HepG2 (cell line): ENCODE results near the gene KCTD18. TPM values are rescaled to one million over a fixed set of nuclear protein-coding genes. Genes with fewer than 3 reads are reported as not detected.

Source experiments
- ATAC-seq: fragments of 200-7000 bp; cut with Tn5 transposase; 3 replicates; pipeline ENCODE4 v1.9.1; 2020; ENCODE audit warnings: mild to moderate bottlenecking, moderate library complexity
- BruUV-seq: library from RNA; stranded (reverse); fragments of 400-500 nt; replicated peaks from 2 replicates; lab custom pipeline; 2021; lab: Mats Ljungman, UMichigan
- CTCF ChIA-PET: fragments of 300-600 bp; formaldehyde crosslinking; extraction: SDS; loops from one replicate; lab custom pipeline; 2021; ENCODE audit warnings: low total read pairs, inconsistent platforms, low intra/inter-chr PET ratio; lab: Yijun Ruan, JAX
- POLR2A ChIA-PET: fragments of 350-600 bp; sonication (Branson Sonifier 250); formaldehyde crosslinking; loops from one replicate; lab custom pipeline; 2020; ENCODE audit warnings: antibody characterized with exemption, inconsistent platforms; lab: Yijun Ruan, JAX
- DNase-seq: peaks from one replicate; pipeline ENCODE4 v3.0.0-alpha.2; 2015; ENCODE audit warnings: low spot score
- FAIRE-seq: peaks from 3 replicates; lab custom pipeline; 2011; peaks lifted over from hg19 to GRCh38; lab: Jason Lieb, UNC
- H2AFZ ChIP-seq: one replicate; pipeline ENCODE4 v1.6.1; 2011; ENCODE audit warnings: low read length, inconsistent platforms
- H3K27ac ChIP-seq: fragments of 300-600 bp; 3 replicates; pipeline ENCODE4 v1.8.0; 2011; ENCODE audit warnings: mixed run types, mild to moderate bottlenecking, mixed read lengths, low read length, inconsistent platforms; ENCODE audit not compliant: insufficient read depth; ENCODE audit errors: extremely low read length
- H3K27me3 ChIP-seq, 2 experiments: fragments of 200-600 bp in 1 of 2; 2 replicates in 1 of 2; 3 replicates in 1 of 2; pipeline versions ENCODE4 v1.6.0 to v1.8.0; 2011; ENCODE audit warnings: low read length in 2 of 2, mild to moderate bottlenecking in 2 of 2, moderate library complexity in 2 of 2, inconsistent platforms in 1 of 2; ENCODE audit not compliant: insufficient read depth in 2 of 2, control insufficient read depth in 1 of 2
- H3K36me3 ChIP-seq, 2 experiments: fragments of 200-600 bp in 1 of 2; replicated peaks in 1 of 2; 2 replicates in 1 of 2; 3 replicates in 1 of 2; pipeline versions ENCODE4 v1.5.1 to v1.8.0; 2011; ENCODE audit warnings: low read length in 2 of 2, inconsistent platforms in 1 of 2; ENCODE audit not compliant: insufficient read depth in 2 of 2, control insufficient read depth in 1 of 2
- H3K4me1 ChIP-seq: 2 replicates; pipeline ENCODE4 v1.5.1; 2012; ENCODE audit warnings: low read length, inconsistent platforms; ENCODE audit not compliant: insufficient read depth
- H3K4me2 ChIP-seq: 2 replicates; pipeline ENCODE4 v1.6.0; 2011; ENCODE audit warnings: low read depth, low read length, inconsistent platforms
- H3K4me3 ChIP-seq, 3 experiments: fragments of 200-600 bp in 1 of 3; sonication (generic), shearing (Covaris generic) in 1 of 3; replicated peaks in 1 of 3; 2 replicates each; pipeline ENCODE4 v1.5.1; 2011 to 2016; ENCODE audit warnings: low read length in 3 of 3, inconsistent platforms in 2 of 3, low read depth in 2 of 3, mild to moderate bottlenecking in 2 of 3, control low read depth in 1 of 3, mixed read lengths in 1 of 3; ENCODE audit not compliant: insufficient read depth in 1 of 3
- H3K79me2 ChIP-seq: one replicate; pipeline ENCODE4 v1.6.1; 2011; ENCODE audit warnings: low read length, inconsistent platforms; ENCODE audit not compliant: insufficient read depth
- H3K9ac ChIP-seq: 2 replicates; pipeline ENCODE4 v1.6.0; 2011; ENCODE audit warnings: mild to moderate bottlenecking, low read depth, low read length, inconsistent platforms; ENCODE audit not compliant: insufficient read depth
- H3K9me3 ChIP-seq: 2 replicates; pipeline ENCODE4 v1.5.1; 2012; ENCODE audit warnings: mild to moderate bottlenecking, low read length
- H4K20me1 ChIP-seq: 2 replicates; pipeline ENCODE4 v1.6.0; 2011; ENCODE audit warnings: inconsistent platforms, mild to moderate bottlenecking, low read length, moderate library complexity; ENCODE audit not compliant: insufficient read depth
- AFF4 ChIP-seq: sonication (generic); formaldehyde crosslinking; IDR thresholded peaks from 2 replicates; pipeline ENCODE4 v1.4.0; 2020; ENCODE audit warnings: missing genetic modification reagents
- FOXO1 ChIP-seq: sonication (generic); formaldehyde crosslinking; IDR thresholded peaks from 2 replicates; pipeline ENCODE4 v1.4.0; 2020; ENCODE audit warnings: missing genetic modification reagents
- IKZF5 ChIP-seq: IDR thresholded peaks from 2 replicates; pipeline ENCODE4 v1.6.1; 2018; ENCODE audit warnings: missing genetic modification reagents, mild to moderate bottlenecking, missing compliant biosample characterization
- NBN ChIP-seq: fragments of 450-650 bp; conservative IDR thresholded peaks from 2 replicates; pipeline ENCODE4 v1.6.1; 2017
- ZNF441 ChIP-seq: sonication (generic); formaldehyde crosslinking; IDR thresholded peaks from 2 replicates; pipeline ENCODE4 v1.7.0; 2021; ENCODE audit warnings: missing genetic modification reagents, borderline replicate concordance
- WGBS: methylation state at CpG from one replicate; pipeline ENCODE4 v1.1.6; 2017; ENCODE audit warnings: low lambda C conversion rate; 5-methylcytosine and 5-hydroxymethylcytosine counted together
- in situ Hi-C: cut with HindIII; loops from 2 replicates; pipeline ENCODE4 v1.10.0; 2017; ENCODE audit warnings: low pct_unique_long_range_greater_than_20kb; ENCODE audit not compliant: extremely low pct_ligation_motif_present
- intact Hi-C: fragments of 100-400 bp; cut with micrococcal nuclease; formaldehyde crosslinking; loops from one replicate; pipeline ENCODE4 v1.10.0; 2022; ENCODE audit not compliant: unreplicated experiment
- polyA plus RNA-seq, 8 experiments: library from polyadenylated mRNA; depleted of rRNA in 3 of 8; stranded (reverse) in 7 of 8; unstranded in 1 of 8; fragments of >200 nt; fragmentation: Illumina TruSeq in 4 of 8; extraction: Trizol in 4 of 8; gene quantifications; 2 replicates each; pipeline versions ENCODE4 v1.2.1 to v1.2.3, GENCODE V29; 2011 to 2016; ENCODE audit warnings: low read depth in 4 of 8, missing spikeins in 1 of 8, mixed read lengths in 1 of 8; ENCODE audit not compliant: insufficient read depth in 1 of 8
- total RNA-seq, 5 experiments: library from RNA; depleted of rRNA; stranded (reverse); fragments of >200 nt; fragmentation: Illumina TruSeq; extraction: Trizol; gene quantifications; 2 replicates each; pipeline ENCODE4 v1.2.3, GENCODE V29; 2016; ENCODE audit warnings: low read depth in 1 of 5

The KCTD18 gene
- total and polyA plus RNA-seq, 2 of the 13 experiments (the other 11 are each of a cell fraction or from before 2014, with no cell fraction given), result 2.2 to 7.1 TPM

- CTCF ChIA-PET, result no interaction called here
- Histone ChIP-seq H3K9me3 (no peaks in the 10 kb centered on the region), H3K9ac (no peak overlapping the region), H3K36me3 (peaks cover 30 to 79% of the 10 kb centered on the region in 2 experiments), H3K4me2 (no peak overlapping the region), H3K27me3 (no peaks in the 10 kb centered on the region), H3K4me1 (no peaks in the 10 kb centered on the region), H4K20me1 (no peaks in the 10 kb centered on the region), H3K4me3 (no peak overlapping the region), H2AFZ (no peak overlapping the region), H3K27ac (no peak overlapping the region), H3K79me2 (no peaks in the 10 kb centered on the region)
- FAIRE-seq, result no peak
- POLR2A ChIA-PET, result no interaction called here
- intact Hi-C loops (no loop called here), in situ Hi-C loops (no loop called here)
- TF ChIP-seq IKZF5 (CRISPR knock-in tag) (no peak), AFF4 (no peak), FOXO1 (CRISPR knock-in tag) (no peak), ZNF441 (CRISPR knock-in tag) (no peak), NBN (no peak)
- peak; percentile 23 for ATAC-seq
- no peak for DNase-seq
- BruUV-seq, result no TSS peak
- 98% methylated on average over 2 of the region's 2 CpGs for WGBS
These were observed 53.3 kb downstream of the KCTD18 start for GRCh38 chr2:200456567-200456966.
